Measurements from ENCODE around the gene FRA10AC1.

- TF ChIP-seq, protein P1, sequence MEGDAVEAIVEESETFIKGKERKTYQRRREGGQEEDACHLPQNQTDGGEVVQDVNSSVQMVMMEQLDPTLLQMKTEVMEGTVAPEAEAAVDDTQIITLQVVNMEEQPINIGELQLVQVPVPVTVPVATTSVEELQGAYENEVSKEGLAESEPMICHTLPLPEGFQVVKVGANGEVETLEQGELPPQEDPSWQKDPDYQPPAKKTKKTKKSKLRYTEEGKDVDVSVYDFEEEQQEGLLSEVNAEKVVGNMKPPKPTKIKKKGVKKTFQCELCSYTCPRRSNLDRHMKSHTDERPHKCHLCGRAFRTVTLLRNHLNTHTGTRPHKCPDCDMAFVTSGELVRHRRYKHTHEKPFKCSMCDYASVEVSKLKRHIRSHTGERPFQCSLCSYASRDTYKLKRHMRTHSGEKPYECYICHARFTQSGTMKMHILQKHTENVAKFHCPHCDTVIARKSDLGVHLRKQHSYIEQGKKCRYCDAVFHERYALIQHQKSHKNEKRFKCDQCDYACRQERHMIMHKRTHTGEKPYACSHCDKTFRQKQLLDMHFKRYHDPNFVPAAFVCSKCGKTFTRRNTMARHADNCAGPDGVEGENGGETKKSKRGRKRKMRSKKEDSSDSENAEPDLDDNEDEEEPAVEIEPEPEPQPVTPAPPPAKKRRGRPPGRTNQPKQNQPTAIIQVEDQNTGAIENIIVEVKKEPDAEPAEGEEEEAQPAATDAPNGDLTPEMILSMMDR (IDR thresholded peaks at IDR 0.05 in 2 of 3, conservative IDR thresholded peaks at IDR 0.05 in 1 of 3; ENCODE audit: control insufficient read depth in 2 of 3, extremely low read depth in 1 of 3, insufficient read depth in 1 of 3, low read depth in 3 of 3, low read length in 3 of 3): no peak
- TF ChIP-seq CHD2 (IDR thresholded peaks at IDR 0.05; ENCODE audit: borderline replicate concordance, low read depth, low read length) (no peak), SUZ12 (IDR thresholded peaks at IDR 0.05; ENCODE audit: unreplicated experiment) (no peak), GABPA (IDR thresholded peaks at IDR 0.05; ENCODE audit: low read depth) (no peak), NFYB (IDR thresholded peaks at IDR 0.05; ENCODE audit: insufficient read depth, low read depth, low read length) (no peak), POLR2AphosphoS5 (IDR thresholded peaks at IDR 0.05; ENCODE audit: low read length) (no peak), MXI1 (IDR thresholded peaks at IDR 0.05; ENCODE audit: low read depth, low read length) (no peak), SIN3A (IDR thresholded peaks at IDR 0.05; ENCODE audit: low read depth, low read length) (no peak), POLR2A (IDR thresholded peaks at IDR 0.05; ENCODE audit: low read depth, low read length) (no peak), CEBPB (IDR thresholded peaks at IDR 0.05; ENCODE audit: borderline replicate concordance in 1 of 2, low read depth in 2 of 2, low read length in 2 of 2) (no peak), BMI1 (IDR thresholded peaks at IDR 0.05; ENCODE audit: borderline replicate concordance) (no peak)
- TF ChIP-seq, protein P2, sequence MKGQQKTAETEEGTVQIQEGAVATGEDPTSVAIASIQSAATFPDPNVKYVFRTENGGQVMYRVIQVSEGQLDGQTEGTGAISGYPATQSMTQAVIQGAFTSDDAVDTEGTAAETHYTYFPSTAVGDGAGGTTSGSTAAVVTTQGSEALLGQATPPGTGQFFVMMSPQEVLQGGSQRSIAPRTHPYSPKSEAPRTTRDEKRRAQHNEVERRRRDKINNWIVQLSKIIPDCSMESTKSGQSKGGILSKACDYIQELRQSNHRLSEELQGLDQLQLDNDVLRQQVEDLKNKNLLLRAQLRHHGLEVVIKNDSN (IDR thresholded peaks at IDR 0.05; ENCODE audit: borderline replicate concordance, extremely low read length, insufficient read depth, low read depth, low read length): no peak
Observed at GRCh38 chr10:93707623-93708022, 5.2 kb upstream of the FRA10AC1 start.
